ENCODE measurements around the gene MEGF11.

MEGF11 gene

DNA sequence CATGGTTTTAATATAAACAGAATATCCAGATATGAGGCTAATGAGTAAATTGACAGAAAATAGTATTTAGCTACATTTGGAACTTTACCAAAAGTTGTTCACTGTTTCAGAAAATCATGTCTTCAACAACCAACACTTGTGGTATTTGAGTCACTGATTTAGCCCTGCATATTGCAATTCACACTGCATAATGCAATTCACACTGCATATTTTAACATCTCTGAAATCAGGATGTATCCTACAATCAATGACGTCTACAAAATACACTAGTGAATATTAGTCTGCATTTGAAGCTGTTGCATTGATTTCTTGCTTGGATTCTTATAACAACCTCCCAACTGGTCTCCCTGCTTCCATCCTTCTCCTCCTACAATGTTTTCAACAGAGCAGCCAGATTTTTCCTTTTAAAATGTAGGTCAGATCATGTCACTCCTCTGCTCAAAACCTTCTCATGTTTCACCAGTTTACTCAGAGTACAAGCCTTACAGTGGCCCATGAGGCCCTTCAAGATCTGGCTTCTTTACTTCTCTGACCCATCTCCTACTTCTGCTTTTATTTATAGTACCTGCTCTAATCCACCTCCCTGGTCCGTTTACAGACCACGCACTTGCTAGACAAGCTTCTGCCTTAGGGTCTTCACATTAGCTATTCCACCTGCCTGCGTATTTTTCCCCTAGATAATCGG lies 395.7 kb downstream of the MEGF11 start:
- DNase-seq (ENCODE audit: low read depth in 2 of 2): no peak

DNA sequence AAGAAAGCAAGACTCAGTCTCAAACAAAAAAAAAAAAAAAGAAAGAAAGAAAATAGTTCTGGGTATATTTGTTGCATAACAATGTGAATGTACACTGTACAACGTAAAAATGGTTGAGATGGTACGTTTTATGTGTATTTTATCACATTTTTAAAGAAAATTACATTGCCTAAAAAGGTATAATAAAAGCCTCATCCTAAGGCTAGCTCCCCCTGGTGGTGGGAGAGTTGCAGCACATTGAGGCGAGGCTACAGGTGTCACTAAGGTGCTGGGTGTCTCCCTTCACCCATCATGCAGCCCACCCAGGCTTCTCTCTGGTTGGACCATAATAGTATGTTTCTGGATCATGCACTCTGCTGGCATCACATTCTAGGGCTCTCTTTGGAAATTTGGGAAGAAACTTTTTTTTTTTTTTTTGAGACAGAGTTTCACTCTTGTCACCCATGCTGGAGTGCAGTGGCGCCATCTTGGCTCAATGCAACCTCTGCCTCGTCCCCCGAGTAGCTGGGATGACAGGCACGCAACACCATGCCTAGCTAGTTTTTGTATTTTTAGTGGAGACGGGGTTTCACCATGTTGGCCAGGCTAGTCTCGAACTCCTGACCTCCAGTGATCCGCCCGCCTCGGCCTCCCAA lies 396.6 kb downstream of the MEGF11 start:
- DNase-seq (ENCODE audit: low read depth in 2 of 2): peak; percentile 27 to 72

DNA sequence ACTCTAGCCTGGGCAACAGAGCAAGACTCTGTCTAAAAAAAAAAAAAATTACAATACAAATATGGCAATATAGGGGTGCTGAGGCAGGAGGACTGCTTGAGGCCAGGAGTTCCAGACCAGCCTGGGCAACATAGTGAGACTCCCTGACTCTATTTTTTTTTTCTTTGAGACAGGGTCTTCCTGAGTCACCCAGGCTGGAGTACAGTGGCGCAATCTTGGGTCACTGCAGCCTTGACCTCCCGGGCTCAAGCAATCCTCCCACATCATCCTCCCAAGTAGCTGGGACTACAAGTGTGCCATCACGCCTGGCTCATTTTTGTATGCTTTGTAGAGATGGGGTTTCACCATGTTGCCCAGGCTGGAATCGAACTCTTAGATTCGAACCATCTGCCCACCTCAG lies 401.6 kb downstream of the MEGF11 start:
- DNase-seq (ENCODE audit: low read depth in 2 of 2): no peak

DNA sequence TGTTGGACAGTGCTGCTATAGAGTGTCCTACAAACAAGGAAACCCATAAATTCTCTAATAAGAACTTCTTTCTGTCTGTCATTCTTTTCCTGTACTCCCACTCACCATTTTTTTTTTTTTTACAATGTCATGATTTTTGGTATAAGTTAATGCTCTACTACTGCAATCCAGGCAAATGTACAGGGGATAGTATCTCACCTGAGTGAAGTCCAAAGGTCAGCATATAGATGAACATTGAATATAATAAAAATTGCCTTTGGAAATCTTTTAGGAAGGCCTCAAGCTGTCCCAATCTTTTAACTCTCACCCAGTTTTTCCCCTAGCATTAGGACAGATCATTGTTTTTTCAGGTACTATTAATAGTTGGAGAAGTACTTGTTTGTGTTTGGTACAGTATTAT lies 405.6 kb downstream of the MEGF11 start:
- no peak for DNase-seq (ENCODE audit: low read depth in 2 of 2)

DNA sequence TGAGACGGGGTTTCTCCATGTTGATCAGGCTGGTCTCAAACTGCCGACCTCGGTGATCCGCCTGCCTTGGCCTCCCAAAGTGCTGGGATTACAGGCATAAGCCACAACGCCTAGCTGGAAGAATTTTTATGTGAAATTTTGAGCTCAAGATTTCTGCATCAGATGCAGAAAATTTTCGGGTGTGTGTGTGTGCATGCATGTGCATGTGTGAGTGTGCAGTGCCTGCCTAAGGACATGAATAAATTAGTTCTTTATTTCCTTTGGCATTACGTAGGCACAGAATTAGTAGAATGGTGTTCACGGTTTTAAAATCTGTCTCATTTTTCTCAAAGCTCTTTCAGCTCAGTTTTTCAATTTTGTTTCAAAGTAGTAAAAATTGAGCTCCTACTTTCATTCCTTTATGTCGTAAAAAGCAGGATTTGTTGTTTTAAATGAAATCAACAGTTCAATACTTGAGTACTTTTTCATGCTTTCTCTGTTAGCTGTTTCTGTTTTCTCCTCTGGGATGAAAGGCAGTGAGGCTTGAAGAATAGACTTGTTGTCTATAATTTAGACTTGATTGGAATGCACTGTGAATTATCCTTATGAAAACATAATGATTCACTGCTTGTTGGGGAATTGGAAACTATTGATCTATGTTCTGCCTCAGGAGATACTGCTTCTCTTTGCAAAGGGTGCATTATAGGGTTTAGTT lies 407.6 kb downstream of the MEGF11 start:
- no peak for DNase-seq (ENCODE audit: low read depth in 2 of 2)
